GM12872 (cell line): Measurements from ENCODE around the gene IGF1R.

Source experiments
- CTCF ChIP-seq: IDR thresholded peaks from 3 replicates; pipeline ENCODE4 v1.5.1; 2011; ENCODE audit warnings: low read depth, mild to moderate bottlenecking, low read length, moderate library complexity; ENCODE audit not compliant: insufficient read depth

The IGF1R gene

GRCh38 chr15:98775498-98776230 lies 127.3 kb downstream of the IGF1R start:
- no peak for TF ChIP-seq CTCF

- no peak for TF ChIP-seq CTCF
Measured at GRCh38 chr15:98776607-98777281, 128.4 kb downstream of the IGF1R start.

GRCh38 chr15:98777426-98777825 lies 129.1 kb downstream of the IGF1R start:
- no peak for TF ChIP-seq CTCF

GRCh38 chr15:98778263-98778959 lies 130.1 kb downstream of the IGF1R start:
- TF ChIP-seq CTCF, result no peak

GRCh38 chr15:98778960-98779359 lies 130.6 kb downstream of the IGF1R start:
- no peak for TF ChIP-seq CTCF

- peak; percentile 98 for TF ChIP-seq CTCF
Measured at GRCh38 chr15:98779463-98780071, 131.2 kb downstream of the IGF1R start.

- no peak for TF ChIP-seq CTCF
Measured at GRCh38 chr15:98781838-98782237, 133.5 kb downstream of the IGF1R start.
